ENCODE measurements around the gene PCBP1. TPM values are rescaled to one million over a fixed set of nuclear protein-coding genes. Genes with fewer than 3 reads are reported as not detected.

Gene PCBP1
- total and polyA plus RNA-seq, 3 donors from 2014 or later = 144 to 270 (median 200) TPM

DNA sequence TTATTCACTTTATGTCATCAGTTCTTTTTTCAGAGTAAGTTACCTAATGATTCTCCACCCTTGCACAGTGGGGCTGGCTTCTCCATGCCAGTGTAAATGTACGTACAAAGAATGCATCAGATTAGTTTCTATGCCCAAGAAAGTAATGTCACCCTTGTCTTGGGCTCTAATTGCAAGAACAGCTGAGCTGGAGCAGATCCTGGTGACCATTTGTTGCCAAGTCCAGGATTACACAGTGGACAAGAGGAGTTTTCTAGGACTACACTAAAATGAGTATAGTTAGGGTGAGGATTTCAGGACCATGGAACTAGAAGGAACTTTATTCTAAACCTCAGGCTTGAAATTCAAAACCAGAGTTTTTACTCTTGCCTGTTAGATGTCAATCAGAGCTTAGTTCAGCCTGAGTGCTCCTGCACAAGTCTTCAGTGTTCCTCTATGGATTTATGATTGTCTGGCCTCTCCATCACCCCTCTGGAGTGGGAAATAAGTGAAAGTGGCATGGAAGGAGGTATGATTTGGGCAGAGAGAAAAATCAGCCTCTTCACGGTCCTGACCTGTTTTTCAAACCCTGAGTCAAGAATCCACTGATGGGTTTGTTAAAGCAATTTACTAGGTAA lies 29.8 kb downstream of the PCBP1 start:
- H3K9me3 ChIP-seq = no peaks in the 10 kb centered on the region
- no peaks in the 10 kb centered on the region for H3K27me3 ChIP-seq
- WGBS, 2 donors = 69 to 80% methylated on average over 2 of the region's 2 CpGs
- H3K4me1 ChIP-seq = peaks cover 14% of the 10 kb centered on the region
- intact Hi-C loops (cut with DNase I; ENCODE audit: low total_unique reads) = no loop called here
- no peak for DNase-seq
- peak overlapping the region in 1 of 2 donors; percentile 77 for H3K27ac ChIP-seq
- no peaks in the 10 kb centered on the region for H3K36me3 ChIP-seq (ENCODE audit: low read depth, missing control alignments)
- TF ChIP-seq POLR2A (IDR thresholded peaks at IDR 0.05) (no peak), CTCF (IDR thresholded peaks at IDR 0.05) (no peak)
- H3K4me3 ChIP-seq = no peak overlapping the region

GRCh38 chr2:70118798-70119454 lies 31.6 kb downstream of the PCBP1 start:
- Histone ChIP-seq H3K27me3 (no peaks in the 10 kb centered on the region), H3K9me3 (no peaks in the 10 kb centered on the region), H3K4me1 (peaks cover 26% of the 10 kb centered on the region), H3K36me3 (ENCODE audit: low read depth, missing control alignments) (no peaks in the 10 kb centered on the region), H3K27ac (peak overlapping the region; percentile 29 to 77), H3K4me3 (no peak overlapping the region)
- DNase-seq = peak; percentile 81
- WGBS, 2 donors = 44 to 46% methylated on average over 4 of the region's 4 CpGs
- intact Hi-C loops (cut with DNase I; ENCODE audit: low total_unique reads) = no loop called here
- TF ChIP-seq POLR2A (IDR thresholded peaks at IDR 0.05) (no peak), CTCF (IDR thresholded peaks at IDR 0.05) (no peak)

DNA sequence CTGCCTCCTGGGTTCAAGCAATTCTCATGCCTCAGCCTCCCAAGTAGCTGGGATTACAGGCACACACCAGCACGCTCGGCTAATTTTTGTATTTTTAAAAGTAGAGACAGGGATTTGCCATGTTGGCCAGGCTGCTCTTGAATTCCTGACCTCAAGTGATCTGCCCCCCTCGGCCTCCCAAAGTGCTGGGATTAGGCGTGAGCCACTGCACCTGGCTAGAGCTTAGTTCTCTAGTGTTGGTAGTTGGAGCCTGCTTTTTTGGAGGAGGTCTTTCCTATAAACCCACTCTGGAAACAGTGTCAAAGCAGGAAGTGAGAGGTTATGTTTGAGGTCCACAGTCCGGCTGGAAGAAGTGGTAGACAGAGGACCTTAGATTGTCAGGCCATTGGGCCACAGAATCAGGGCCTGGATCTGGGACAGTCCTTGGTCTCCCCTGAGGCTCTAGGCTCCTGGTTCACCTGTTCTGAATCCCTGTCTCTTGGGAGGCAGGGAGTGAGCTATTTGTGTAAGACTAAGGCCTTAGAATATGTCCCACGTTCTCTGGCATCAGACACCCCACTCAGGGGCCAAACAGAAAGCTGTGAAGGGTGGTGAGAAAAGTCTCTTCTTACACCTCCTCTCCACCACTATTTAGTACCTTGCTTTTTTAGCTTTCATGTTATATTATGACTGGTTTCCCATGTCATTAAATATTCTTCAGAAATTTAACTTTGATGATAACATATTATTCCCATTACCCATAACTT lies 34.5 kb downstream of the PCBP1 start:
- no peak for DNase-seq
- intact Hi-C loops (cut with DNase I; ENCODE audit: low total_unique reads) = loop anchor here (5.0 kb wide), 1 partner anchor 34 kb away; the partner anchor contains the start of gene PCBP1
- H3K9me3 ChIP-seq = no peaks in the 10 kb centered on the region
- H3K27me3 ChIP-seq = no peaks in the 10 kb centered on the region
- H3K4me3 ChIP-seq = no peak overlapping the region
- H3K27ac ChIP-seq = peak overlapping the region in 1 of 2 donors; percentile 37
- H3K36me3 ChIP-seq (ENCODE audit: low read depth, missing control alignments) = no peaks in the 10 kb centered on the region
- TF ChIP-seq CTCF (IDR thresholded peaks at IDR 0.05) (no peak), POLR2A (IDR thresholded peaks at IDR 0.05) (no peak)
- 54 to 56% methylated on average over 6 of the region's 6 CpGs for WGBS, 2 donors
- peaks cover 22% of the 10 kb centered on the region for H3K4me1 ChIP-seq

- no peak for DNase-seq
- 90 to 95% methylated on average over 4 of the region's 4 CpGs for whole genome bisulfite sequencing, 2 donors
- Histone ChIP-seq H3K4me1 (peaks cover 19% of the 10 kb centered on the region), H3K27ac (peak overlapping the region in 1 of 2 donors; percentile 100), H3K27me3 (no peaks in the 10 kb centered on the region), H3K36me3 (ENCODE audit: low read depth, missing control alignments) (no peaks in the 10 kb centered on the region), H3K4me3 (no peak overlapping the region), H3K9me3 (no peaks in the 10 kb centered on the region)
- no peak for TF ChIP-seq POLR2A (IDR thresholded peaks at IDR 0.05)
- TF ChIP-seq CTCF (IDR thresholded peaks at IDR 0.05) = no peak
- intact Hi-C loops (cut with DNase I; ENCODE audit: low total_unique reads) = loop anchor here (5.0 kb wide), 1 partner anchor 35 kb away; the partner anchor contains the start of gene PCBP1
These were observed 35.2 kb downstream of the PCBP1 start for GRCh38 chr2:70122470-70122869.
